Measurements from ENCODE around the gene FOXN4. TPM values are rescaled to one million over a fixed set of nuclear protein-coding genes. Genes with fewer than 3 reads are reported as not detected.
A peak's percentile ranks its signal among the peaks of the same experiment; 100 is the strongest.

The FOXN4 gene, protein sequence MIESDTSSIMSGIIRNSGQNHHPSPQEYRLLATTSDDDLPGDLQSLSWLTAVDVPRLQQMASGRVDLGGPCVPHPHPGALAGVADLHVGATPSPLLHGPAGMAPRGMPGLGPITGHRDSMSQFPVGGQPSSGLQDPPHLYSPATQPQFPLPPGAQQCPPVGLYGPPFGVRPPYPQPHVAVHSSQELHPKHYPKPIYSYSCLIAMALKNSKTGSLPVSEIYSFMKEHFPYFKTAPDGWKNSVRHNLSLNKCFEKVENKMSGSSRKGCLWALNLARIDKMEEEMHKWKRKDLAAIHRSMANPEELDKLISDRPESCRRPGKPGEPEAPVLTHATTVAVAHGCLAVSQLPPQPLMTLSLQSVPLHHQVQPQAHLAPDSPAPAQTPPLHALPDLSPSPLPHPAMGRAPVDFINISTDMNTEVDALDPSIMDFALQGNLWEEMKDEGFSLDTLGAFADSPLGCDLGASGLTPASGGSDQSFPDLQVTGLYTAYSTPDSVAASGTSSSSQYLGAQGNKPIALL
- not detected in 3 replicates for total RNA-seq
- long read RNA-seq = 0 reads

DNA sequence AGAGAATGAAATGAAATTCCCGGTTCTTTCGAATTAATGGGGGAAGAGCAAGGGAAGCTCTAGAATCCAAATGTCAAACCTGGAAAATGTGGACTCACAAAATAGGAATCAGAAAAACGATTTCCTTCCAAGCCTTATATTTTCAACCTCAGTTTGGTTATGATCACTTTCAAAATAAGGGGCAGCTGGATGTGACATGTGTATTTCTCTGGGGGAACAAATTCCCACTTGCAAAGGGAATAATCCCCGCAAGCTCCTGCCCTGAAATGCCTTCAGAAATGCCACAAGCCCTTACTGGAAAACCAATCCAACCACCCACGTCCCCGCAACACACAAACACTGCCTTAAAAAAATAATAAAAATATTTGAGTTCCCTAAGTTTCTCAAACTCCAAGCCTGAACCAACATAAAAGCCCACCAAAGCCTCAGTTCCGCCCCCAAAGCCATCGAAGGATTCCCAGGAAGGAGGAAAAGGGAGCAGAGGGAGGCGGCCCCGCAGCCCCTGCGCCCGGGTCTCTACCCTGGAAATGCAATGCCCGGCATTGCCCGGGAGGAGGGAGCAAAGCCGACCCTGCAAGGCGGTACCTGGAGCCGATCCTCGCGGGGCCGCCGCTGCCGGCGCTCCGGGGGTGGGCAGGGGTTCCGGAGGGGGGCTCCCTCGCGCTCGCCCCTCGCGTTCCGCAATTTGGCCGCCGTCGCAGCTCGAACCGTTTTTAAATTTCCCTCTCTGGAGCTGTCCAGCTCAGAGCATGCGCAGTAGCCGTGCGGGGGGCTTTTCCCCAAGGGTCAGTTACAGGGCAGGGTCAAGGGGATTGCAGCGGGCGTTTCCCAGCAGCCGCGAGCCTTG, at the start of gene FOXN4:
FOXN4 (minus strand) TSS at position 751 of the 847 bp plus-strand sequence. CDS start 963 bp downstream, outside the sequence.
- Mint-ChIP-seq H3K4me1 (ENCODE audit: low read depth) (peaks cover 15% of the 10 kb centered on the region), H3K27ac (ENCODE audit: unreplicated experiment) (no peak within 1 kb of the TSS), H3K4me3 (ENCODE audit: unreplicated experiment) (peak within 1 kb of the TSS; percentile 71)

DNA sequence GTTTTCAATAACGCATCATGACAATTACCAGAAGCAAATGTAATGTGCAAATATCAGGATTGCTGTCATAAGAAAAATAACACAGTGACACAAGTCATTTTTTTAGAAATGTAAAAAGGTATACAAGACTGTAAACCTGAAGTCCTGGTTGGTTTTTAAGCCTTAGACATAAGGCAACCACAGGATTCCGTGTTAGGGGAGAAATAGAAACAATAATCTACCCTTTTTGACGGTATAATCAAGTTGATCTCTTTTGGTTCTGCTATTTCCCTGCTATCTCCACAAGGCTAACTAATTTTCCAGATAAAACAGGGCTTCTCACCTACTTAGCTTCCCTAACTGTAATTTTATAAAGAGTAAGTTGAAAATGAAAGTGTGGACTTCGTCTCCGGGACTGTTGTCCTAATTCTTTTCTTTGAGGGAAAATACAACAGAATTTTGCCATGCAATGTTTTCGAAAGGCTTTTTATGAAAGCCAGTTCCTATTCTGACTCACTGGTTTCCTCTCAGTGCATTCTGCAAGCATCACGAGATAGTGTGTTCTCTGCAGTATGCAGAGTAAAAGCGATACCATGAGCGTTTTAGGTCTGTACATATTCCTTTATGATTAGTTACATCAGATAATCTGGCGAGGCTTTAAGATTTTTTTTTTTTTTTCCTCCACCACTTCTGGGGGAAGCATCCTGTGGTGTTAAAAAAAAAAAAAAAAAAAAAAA, 49.2 kb upstream of the FOXN4 start:
- DNase-seq (ENCODE audit: low spot score) = no peak

More for the DNA sequence above, at the start of gene FOXN4:
- Mint-ChIP-seq H3K36me3 (ENCODE audit: low read depth) (peaks cover 3% of the 10 kb centered on the region), H3K27me3 (ENCODE audit: low read depth) (peaks cover 78% of the 10 kb centered on the region), H3K9me3 (ENCODE audit: low read depth) (no peaks in the 10 kb centered on the region)
- DNase-seq (ENCODE audit: low spot score) = no peak
- TF ChIP-seq, protein P1, sequence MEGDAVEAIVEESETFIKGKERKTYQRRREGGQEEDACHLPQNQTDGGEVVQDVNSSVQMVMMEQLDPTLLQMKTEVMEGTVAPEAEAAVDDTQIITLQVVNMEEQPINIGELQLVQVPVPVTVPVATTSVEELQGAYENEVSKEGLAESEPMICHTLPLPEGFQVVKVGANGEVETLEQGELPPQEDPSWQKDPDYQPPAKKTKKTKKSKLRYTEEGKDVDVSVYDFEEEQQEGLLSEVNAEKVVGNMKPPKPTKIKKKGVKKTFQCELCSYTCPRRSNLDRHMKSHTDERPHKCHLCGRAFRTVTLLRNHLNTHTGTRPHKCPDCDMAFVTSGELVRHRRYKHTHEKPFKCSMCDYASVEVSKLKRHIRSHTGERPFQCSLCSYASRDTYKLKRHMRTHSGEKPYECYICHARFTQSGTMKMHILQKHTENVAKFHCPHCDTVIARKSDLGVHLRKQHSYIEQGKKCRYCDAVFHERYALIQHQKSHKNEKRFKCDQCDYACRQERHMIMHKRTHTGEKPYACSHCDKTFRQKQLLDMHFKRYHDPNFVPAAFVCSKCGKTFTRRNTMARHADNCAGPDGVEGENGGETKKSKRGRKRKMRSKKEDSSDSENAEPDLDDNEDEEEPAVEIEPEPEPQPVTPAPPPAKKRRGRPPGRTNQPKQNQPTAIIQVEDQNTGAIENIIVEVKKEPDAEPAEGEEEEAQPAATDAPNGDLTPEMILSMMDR (IDR thresholded peaks at IDR 0.05) = peak; percentile 41

DNA sequence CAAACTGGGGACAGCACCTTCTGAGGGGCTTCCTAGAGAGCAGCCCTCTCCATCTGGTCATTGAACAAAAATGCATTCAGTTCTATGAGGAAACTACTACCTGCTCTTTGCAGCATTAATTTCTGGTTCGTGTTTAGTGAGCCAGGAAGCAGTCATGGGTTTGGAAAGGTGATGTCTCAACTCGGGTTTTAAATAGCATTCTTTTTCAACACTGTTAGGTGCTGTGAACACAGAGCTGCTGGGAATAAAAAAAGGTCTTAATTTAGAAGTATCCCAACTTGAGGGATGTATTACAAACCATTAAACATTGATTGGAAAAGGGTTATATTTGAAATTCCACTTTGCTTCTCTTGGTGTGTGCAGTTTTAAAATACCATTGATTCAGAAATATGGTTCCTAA, 47.9 kb upstream of the FOXN4 start:
- TF ChIP-seq, protein P1 (IDR thresholded peaks at IDR 0.05) = no peak
- H3K9me3 Mint-ChIP-seq (ENCODE audit: low read depth) = no peaks in the 10 kb centered on the region
- no peak overlapping the region for H3K27ac Mint-ChIP-seq (ENCODE audit: unreplicated experiment)
- no peak overlapping the region for H3K4me3 Mint-ChIP-seq (ENCODE audit: unreplicated experiment)
- DNase-seq (ENCODE audit: low spot score) = no peak
- H3K36me3 Mint-ChIP-seq (ENCODE audit: low read depth) = no peaks in the 10 kb centered on the region
- no peaks in the 10 kb centered on the region for H3K4me1 Mint-ChIP-seq (ENCODE audit: low read depth)
- peaks cover 61% of the 10 kb centered on the region for H3K27me3 Mint-ChIP-seq (ENCODE audit: low read depth)

More for the DNA sequence above, 49.2 kb upstream of the FOXN4 start:
- TF ChIP-seq, protein P1 (IDR thresholded peaks at IDR 0.05) = no peak
- Mint-ChIP-seq H3K4me3 (ENCODE audit: unreplicated experiment) (no peak overlapping the region), H3K4me1 (ENCODE audit: low read depth) (no peaks in the 10 kb centered on the region), H3K27ac (ENCODE audit: unreplicated experiment) (no peak overlapping the region), H3K36me3 (ENCODE audit: low read depth) (no peaks in the 10 kb centered on the region), H3K27me3 (ENCODE audit: low read depth) (peaks cover 64% of the 10 kb centered on the region), H3K9me3 (ENCODE audit: low read depth) (no peaks in the 10 kb centered on the region)

DNA sequence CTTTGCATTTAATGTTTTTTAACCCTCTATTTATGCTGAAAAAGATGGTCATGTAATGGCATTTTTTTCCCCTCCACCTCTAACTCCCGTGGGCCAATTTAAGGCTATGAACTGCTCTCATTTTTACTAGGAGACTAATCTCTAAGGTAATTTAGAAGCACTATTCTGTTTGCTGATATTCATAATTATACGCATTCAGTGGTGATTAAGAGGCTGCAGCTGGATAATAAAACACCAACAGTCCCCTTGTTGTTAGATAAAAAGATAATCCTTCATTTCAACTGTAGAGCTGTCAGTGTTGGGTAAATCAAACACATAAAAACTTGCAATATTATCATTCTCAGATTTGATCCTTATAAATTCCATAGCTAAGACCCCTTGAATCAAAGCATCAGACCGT, 47.5 kb upstream of the FOXN4 start:
- DNase-seq (ENCODE audit: low spot score) = no peak
- TF ChIP-seq, protein P1 (IDR thresholded peaks at IDR 0.05) = no peak
- Mint-ChIP-seq H3K9me3 (ENCODE audit: low read depth) (no peaks in the 10 kb centered on the region), H3K4me1 (ENCODE audit: low read depth) (no peaks in the 10 kb centered on the region), H3K36me3 (ENCODE audit: low read depth) (no peaks in the 10 kb centered on the region), H3K27ac (ENCODE audit: unreplicated experiment) (no peak overlapping the region), H3K4me3 (ENCODE audit: unreplicated experiment) (no peak overlapping the region), H3K27me3 (ENCODE audit: low read depth) (peaks cover 61% of the 10 kb centered on the region)
